Sigmoid colon (tissue), 7 donors: ENCODE data around the gene PRAMEF26. TPM values are rescaled to one million over a fixed set of nuclear protein-coding genes. Genes with fewer than 3 reads are reported as not detected.
"Not testable (repeated sequence)": the region's sequence is repeated elsewhere in the genome, so short reads cannot be mapped to it uniquely, and the experiment has no call there.

Source experiments
- DNase-seq: peaks from one replicate; pipeline ENCODE4 v3.0.0-alpha.2; 2019
- H3K27ac ChIP-seq, 4 donors: fragments of 200-600 bp; sonication (generic); one replicate each; pipeline ENCODE4 v1.5.1; 2016 to 2019; ENCODE audit warnings: mild to moderate bottlenecking in 1 of 4
- H3K27me3 ChIP-seq, 3 donors: fragments of 200-600 bp; sonication (generic); one replicate each; pipeline ENCODE4 v1.5.1; 2019; ENCODE audit warnings: mild to moderate bottlenecking in 1 of 3
- H3K36me3 ChIP-seq, 4 donors: fragments of 200-600 bp; sonication (generic); one replicate each; pipeline ENCODE4 v1.5.1; 2016 to 2019
- H3K4me1 ChIP-seq, 4 donors: fragments of 200-600 bp; sonication (generic); one replicate each; pipeline ENCODE4 v1.5.1; 2017 to 2019
- H3K4me3 ChIP-seq, 4 donors: fragments of 200-600 bp; sonication (generic); one replicate each; pipeline ENCODE4 v1.5.1; 2017 to 2019; ENCODE audit warnings: mild to moderate bottlenecking in 2 of 4, moderate library complexity in 1 of 4
- H3K9me3 ChIP-seq, 4 donors: fragments of 200-600 bp in 3 of 4; sonication (generic) in 3 of 4; one replicate each; pipeline versions ENCODE4 v1.5.1 to v1.6.1; 2013 to 2019
- WGBS, 2 donors: extraction: QIAGEN DNeasy Blood & Tissue Kit; methylation state at CpG; one replicate each; pipeline ENCODE4 v1.1.7; 2013; 5-methylcytosine and 5-hydroxymethylcytosine counted together
- intact Hi-C: fragments of 100-400 bp; cut with DNase I; formaldehyde crosslinking; loops from one replicate; pipeline ENCODE4 v1.15.1; 2023
- polyA plus RNA-seq, 3 donors: library from polyadenylated mRNA; stranded (reverse); fragments of 200-250 nt; gene quantifications; one replicate each; pipeline ENCODE4 v1.2.3, GENCODE V29; 2013
- total RNA-seq, 4 donors: library from RNA; depleted of rRNA; stranded (reverse); fragments of >200 nt; gene quantifications; one replicate each; pipeline ENCODE4 v1.1.0, GENCODE V29; 2016
- donor health status: healthy with polysubstance abuse.
- donor health status: Bipolar disorder and iron deficiency.
- donor health status: healthy.

Gene PRAMEF26
- total RNA-seq (not detected), polyA plus RNA-seq (not detected)

DNA sequence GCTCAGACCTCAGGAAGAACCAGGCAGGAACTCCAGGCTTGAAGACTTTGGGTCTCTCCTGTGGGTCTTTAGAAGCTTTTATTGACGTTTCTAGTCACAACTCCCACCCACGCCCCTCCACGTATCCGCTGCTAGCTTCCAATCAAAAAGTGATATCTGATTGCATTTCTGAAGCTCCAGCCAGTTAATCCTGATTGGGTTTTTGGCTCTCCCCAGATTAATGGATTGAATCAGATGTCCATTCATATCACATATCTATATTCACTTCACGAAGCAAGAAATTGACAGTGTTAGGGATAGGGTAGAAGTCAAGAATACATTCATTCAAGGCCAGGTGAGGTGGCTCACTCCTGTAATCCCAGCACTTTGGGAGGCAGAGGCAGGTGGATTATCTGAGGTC is at the start of gene PRAMEF26:
PRAMEF26 (minus strand) TSS at position 101 of the 400 bp plus-strand sequence. CDS start 2,914 bp downstream, outside the sequence.
- H3K4me3 ChIP-seq, H3K27ac ChIP-seq, intact Hi-C loops, H3K27me3 ChIP-seq, H3K4me1 ChIP-seq, H3K9me3 ChIP-seq, H3K36me3 ChIP-seq, DNase-seq: not testable (repeated sequence)
- WGBS, 2 donors, result 67 to 100% methylated on average over 1 of the region's 5 CpGs

DNA sequence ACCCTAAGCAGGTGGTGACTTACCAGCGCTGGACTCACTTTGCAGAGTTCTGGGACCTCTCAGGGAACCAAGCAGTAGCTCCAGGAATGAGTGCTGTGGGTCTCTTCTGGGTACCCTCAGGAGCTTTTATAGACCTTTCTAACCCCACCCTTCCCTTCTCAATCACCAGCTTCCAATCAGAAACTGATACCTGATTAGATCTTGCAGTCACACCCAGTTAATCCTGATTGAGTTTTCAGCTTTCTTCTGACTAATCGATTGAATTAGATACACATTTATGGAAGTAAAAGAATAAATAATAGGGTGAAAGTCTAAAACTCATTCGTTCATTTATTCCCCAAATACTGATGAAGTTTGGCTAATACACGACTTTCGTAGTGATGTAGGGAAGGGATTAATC is 45.5 kb upstream of the PRAMEF26 start, which contains the start of gene PRAMEF13:
PRAMEF13 (minus strand) TSS at position 101 of the 400 bp plus-strand sequence. CDS start 1,820 bp downstream, outside the sequence.
- H3K9me3 ChIP-seq, DNase-seq, H3K4me1 ChIP-seq, H3K36me3 ChIP-seq, H3K27me3 ChIP-seq, intact Hi-C loops, H3K4me3 ChIP-seq, H3K27ac ChIP-seq: not testable (repeated sequence)
- WGBS, 2 donors, result 74% methylated on average over 3 of the region's 5 CpGs; no CpG with 5 or more reads in 1 of the 2 donors

DNA sequence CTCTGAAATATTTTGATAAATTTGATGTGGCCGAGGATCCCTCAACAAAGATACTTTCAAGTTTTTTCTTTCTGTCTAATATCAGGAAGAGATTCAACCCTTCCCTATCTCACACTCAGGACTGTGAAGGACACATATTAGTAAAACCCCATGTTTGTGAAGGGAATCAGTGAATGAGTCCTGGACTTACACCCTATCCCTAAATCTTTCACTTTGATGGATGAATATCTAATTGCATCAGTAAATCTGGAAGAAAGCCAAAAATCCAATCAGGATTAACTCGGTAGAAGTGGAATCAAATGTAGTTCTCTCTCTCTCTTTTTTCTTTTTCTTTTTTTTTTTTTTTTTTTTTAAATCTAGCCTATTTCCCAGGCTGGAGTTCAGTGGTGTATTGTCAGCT is 15.7 kb upstream of the PRAMEF26 start, which contains the start of gene PRAMEF9:
PRAMEF9 (plus strand) TSS at position 301 of the 400 bp plus-strand sequence. CDS start 3,433 bp downstream, outside the sequence.
- H3K4me1 ChIP-seq, H3K27ac ChIP-seq, H3K4me3 ChIP-seq, intact Hi-C loops, H3K27me3 ChIP-seq, H3K36me3 ChIP-seq, H3K9me3 ChIP-seq, DNase-seq: not testable (repeated sequence)
- WGBS, 2 donors, result 95 to 96% methylated on average over 1 to 2 of the region's 2 CpGs

DNA sequence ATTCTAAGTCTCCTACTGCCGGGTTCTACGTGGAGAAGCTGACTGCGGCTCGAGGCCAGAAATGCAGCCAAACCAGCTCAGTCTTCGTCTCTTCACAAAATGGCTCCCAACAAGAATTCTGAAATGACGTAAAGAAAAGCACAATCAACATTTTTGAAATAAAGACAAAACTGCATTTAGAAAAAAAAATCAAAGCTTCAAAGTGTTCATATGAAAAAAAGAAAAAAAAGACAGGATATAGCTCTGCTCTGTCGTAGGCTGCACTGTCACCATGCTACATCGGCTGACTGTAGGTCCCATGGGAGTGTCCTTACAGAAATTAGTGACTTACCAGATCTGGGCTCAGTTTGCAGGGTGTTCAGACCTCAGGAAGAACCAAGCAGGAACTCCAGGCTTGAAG is 9.7 kb upstream of the PRAMEF26 start, which contains the start of gene HNRNPCL4:
HNRNPCL4 (minus strand) TSS at position 101 of the 400 bp plus-strand sequence. CDS start 164 bp downstream, outside the sequence.
- H3K9me3 ChIP-seq, H3K36me3 ChIP-seq, intact Hi-C loops, H3K4me3 ChIP-seq, DNase-seq, H3K27ac ChIP-seq, H3K4me1 ChIP-seq, H3K27me3 ChIP-seq: not testable (repeated sequence)
- no CpG with 5 or more reads among the region's 8 CpGs for WGBS, 2 donors

DNA sequence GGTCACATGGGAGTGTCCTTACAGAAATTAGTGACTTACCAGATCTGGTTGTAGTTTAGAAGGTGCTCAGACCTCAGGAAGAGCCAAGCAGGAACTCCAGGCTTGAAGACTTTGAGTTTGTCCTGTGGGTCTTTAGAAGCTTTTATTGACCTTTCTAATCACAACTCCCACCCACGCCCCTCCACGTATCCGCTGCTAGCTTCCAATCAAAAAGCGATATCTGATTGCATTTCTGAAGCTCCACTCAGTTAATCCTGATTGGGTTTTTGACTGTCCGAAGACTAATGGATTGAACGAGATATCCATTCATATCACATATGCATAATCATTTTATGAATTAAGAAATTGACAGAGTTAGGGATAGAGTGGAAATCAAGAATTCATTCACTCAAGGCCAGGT is 39.1 kb downstream of the PRAMEF26 start, which contains the start of gene HNRNPCL2:
HNRNPCL2 (minus strand) TSS at position 101 of the 400 bp plus-strand sequence. CDS start 454 bp downstream, outside the sequence.
- H3K4me1 ChIP-seq, H3K9me3 ChIP-seq, H3K27me3 ChIP-seq, intact Hi-C loops, H3K4me3 ChIP-seq, H3K36me3 ChIP-seq, DNase-seq, H3K27ac ChIP-seq: not testable (repeated sequence)
- WGBS, 2 donors, result 92 to 94% methylated on average over 6 of the region's 6 CpGs

Other genes starting within 250 kb of the PRAMEF26 start
- gene PRAMEF7, start 239.4 kb downstream of the PRAMEF26 start, total RNA-seq, result not detected
- not detected for gene PRAMEF7, start 239.4 kb downstream of the PRAMEF26 start, polyA plus RNA-seq
- gene PRAMEF6, start 208.4 kb downstream of the PRAMEF26 start, total RNA-seq, result not detected
- gene PRAMEF6, start 208.4 kb downstream of the PRAMEF26 start, polyA plus RNA-seq, result not detected
- not detected for gene PRAMEF27, start 99.4 kb downstream of the PRAMEF26 start, total RNA-seq
- gene PRAMEF27, start 99.4 kb downstream of the PRAMEF26 start, polyA plus RNA-seq, result not detected
- not detected for gene HNRNPCL3, start 95.2 kb downstream of the PRAMEF26 start, total RNA-seq
- gene HNRNPCL3, start 95.2 kb downstream of the PRAMEF26 start, polyA plus RNA-seq, result not detected
- gene PRAMEF25, start 85.2 kb downstream of the PRAMEF26 start, total RNA-seq, result not detected
- not detected for gene PRAMEF25, start 85.2 kb downstream of the PRAMEF26 start, polyA plus RNA-seq
- not detected for gene HNRNPCL2, start 39.2 kb downstream of the PRAMEF26 start, total RNA-seq
- not detected for gene HNRNPCL2, start 39.2 kb downstream of the PRAMEF26 start, polyA plus RNA-seq
- gene HNRNPCL4, start 9.6 kb upstream of the PRAMEF26 start, total RNA-seq, result not detected
- gene HNRNPCL4, start 9.6 kb upstream of the PRAMEF26 start, polyA plus RNA-seq, result not detected
- not detected for gene PRAMEF9, start 15.8 kb upstream of the PRAMEF26 start, total RNA-seq
- gene PRAMEF9, start 15.8 kb upstream of the PRAMEF26 start, polyA plus RNA-seq, result not detected
- not detected for gene PRAMEF13, start 45.4 kb upstream of the PRAMEF26 start, total RNA-seq
- gene PRAMEF13, start 45.4 kb upstream of the PRAMEF26 start, polyA plus RNA-seq, result not detected
- gene PRAMEF18, start 70.1 kb upstream of the PRAMEF26 start, total RNA-seq, result not detected
- gene PRAMEF18, start 70.1 kb upstream of the PRAMEF26 start, polyA plus RNA-seq, result not detected
- not detected for gene PRAMEF5, start 98.2 kb upstream of the PRAMEF26 start, total RNA-seq
- not detected for gene PRAMEF5, start 98.2 kb upstream of the PRAMEF26 start, polyA plus RNA-seq
- gene PRAMEF8, start 129.1 kb upstream of the PRAMEF26 start, total RNA-seq, result not detected
- not detected for gene PRAMEF8, start 129.1 kb upstream of the PRAMEF26 start, polyA plus RNA-seq
- gene PRAMEF33, start 147.5 kb upstream of the PRAMEF26 start, total RNA-seq, result not detected
- not detected for gene PRAMEF33, start 147.5 kb upstream of the PRAMEF26 start, polyA plus RNA-seq
- gene PRAMEF15, start 159.6 kb upstream of the PRAMEF26 start, total RNA-seq, result not detected
- not detected for gene PRAMEF15, start 159.6 kb upstream of the PRAMEF26 start, polyA plus RNA-seq
- not detected for gene PRAMEF14, start 191.1 kb upstream of the PRAMEF26 start, total RNA-seq
- gene PRAMEF14, start 191.1 kb upstream of the PRAMEF26 start, polyA plus RNA-seq, result not detected
- gene PRAMEF19, start 215.9 kb upstream of the PRAMEF26 start, total RNA-seq, result not detected
- gene PRAMEF19, start 215.9 kb upstream of the PRAMEF26 start, polyA plus RNA-seq, result not detected
- not detected for gene PRAMEF17, start 233.6 kb upstream of the PRAMEF26 start, total RNA-seq
- not detected for gene PRAMEF17, start 233.6 kb upstream of the PRAMEF26 start, polyA plus RNA-seq